Measurements from ENCODE around the gene GPS2. TPM values are rescaled to one million over a fixed set of nuclear protein-coding genes. Genes with fewer than 3 reads are reported as not detected.
A peak's percentile ranks its signal among the peaks of the same experiment; 100 is the strongest.

The GPS2 gene
- total and polyA plus RNA-seq, 10 of the 15 experiments (the other 5 are each of a cell fraction or from before 2014, with no cell fraction given) = 10.2 to 96.4 (median 42.5) TPM

GRCh38 chr17:7314719-7315569, at the start of gene GPS2 (continued):
- no peak for TF ChIP-seq CTCF (IDR thresholded peaks at IDR 0.05 in 2 of 3, conservative IDR thresholded peaks at IDR 0.05 in 1 of 3; ENCODE audit: control insufficient read depth in 2 of 3, extremely low read depth in 1 of 3, insufficient read depth in 1 of 3, low read depth in 3 of 3, low read length in 3 of 3)
- no peak for TF ChIP-seq ATF2 (IDR thresholded peaks at IDR 0.05; ENCODE audit: low read length)
- TF ChIP-seq STAT1 (conservative IDR thresholded peaks at IDR 0.05) = no peak
- no peak for TF ChIP-seq MEF2A (IDR thresholded peaks at IDR 0.05; ENCODE audit: insufficient read depth, low read depth, low read length)
- TF ChIP-seq ZNF217 (IDR thresholded peaks at IDR 0.05) = no peak
- 0 out of 2 replicates have a peak, but pooled peaks have one; percentile 64 for TF ChIP-seq PML (IDR thresholded peaks at IDR 0.05; ENCODE audit: low read length)
- TF ChIP-seq NR2F1 (conservative IDR thresholded peaks at IDR 0.05) = peak; percentile 72
- no peak for TF ChIP-seq BRCA1 (IDR thresholded peaks at IDR 0.05; ENCODE audit: low read depth, low read length)
- TF ChIP-seq GABPA (IDR thresholded peaks at IDR 0.05; ENCODE audit: low read depth) = peak; percentile 97
- TF ChIP-seq IKZF1 (conservative IDR thresholded peaks at IDR 0.05) = peak; percentile 93
- TF ChIP-seq KLF5 (IDR thresholded peaks at IDR 0.05; ENCODE audit: partially characterized antibody) = peak; percentile 82
- peak in 1 of 2 experiments; percentile 47; a peak in 1 of 4 replicates for TF ChIP-seq SRF (IDR thresholded peaks at IDR 0.05; ENCODE audit: low read depth in 2 of 2, low read length in 2 of 2)
- TF ChIP-seq RAD51 (IDR thresholded peaks at IDR 0.05) = no peak
- no peak for TF ChIP-seq ZBTB33 (IDR thresholded peaks at IDR 0.05)
- TF ChIP-seq YY1 (IDR thresholded peaks at IDR 0.05; ENCODE audit: low read depth, low read length) = peak; percentile 80
- TF ChIP-seq ZNF592 (IDR thresholded peaks at IDR 0.05) = no peak
- 0 out of 2 replicates have a peak, but pooled peaks have one; percentile 55 for TF ChIP-seq RCOR1 (conservative IDR thresholded peaks at IDR 0.05; ENCODE audit: low read depth, low read length)
- no peak for TF ChIP-seq CBX5 (IDR thresholded peaks at IDR 0.05; ENCODE audit: low read depth)
- TF ChIP-seq BMI1 (IDR thresholded peaks at IDR 0.05; ENCODE audit: borderline replicate concordance) = no peak
- TF ChIP-seq BACH1 (IDR thresholded peaks at IDR 0.05; ENCODE audit: borderline replicate concordance) = peak; percentile 65
- TF ChIP-seq CREM (IDR thresholded peaks at IDR 0.05; ENCODE audit: low read depth) = peak; percentile 98

Measured in GM12878 (cell line).